Subcutaneous abdominal adipose tissue (tissue), 5 donors: ENCODE results near the gene MYO5C.
A peak's percentile ranks its signal among the peaks of the same experiment; 100 is the strongest.

ENCODE experiments used
- H3K27ac ChIP-seq: one replicate; pipeline ENCODE4 v1.7.0; 2013; ENCODE audit warnings: low read depth, mild to moderate bottlenecking, inconsistent platforms, low read length, moderate library complexity
- H3K27me3 ChIP-seq, 5 donors: one replicate each; pipeline ENCODE4 v1.7.0; 2013; ENCODE audit warnings: low read length in 5 of 5, inconsistent platforms in 1 of 5; ENCODE audit not compliant: control insufficient read depth in 5 of 5, insufficient read depth in 4 of 5
- H3K36me3 ChIP-seq, 5 donors: one replicate each; pipeline ENCODE4 v1.7.0; 2013; ENCODE audit warnings: low read length in 5 of 5; ENCODE audit not compliant: control insufficient read depth in 5 of 5, insufficient read depth in 5 of 5
- H3K4me1 ChIP-seq, 5 donors: one replicate each; pipeline ENCODE4 v1.7.0; 2013; ENCODE audit warnings: low read length in 5 of 5, mild to moderate bottlenecking in 3 of 5, moderate library complexity in 1 of 5; ENCODE audit not compliant: control insufficient read depth in 5 of 5, insufficient read depth in 5 of 5
- H3K4me3 ChIP-seq, 5 donors: one replicate each; pipeline ENCODE4 v1.7.0; 2013; ENCODE audit warnings: low read length in 5 of 5, low read depth in 1 of 5
- H3K9ac ChIP-seq, 5 donors: one replicate each; pipeline ENCODE4 v1.7.0; 2013; ENCODE audit warnings: low read length in 5 of 5, mild to moderate bottlenecking in 4 of 5, moderate library complexity in 3 of 5
- H3K9me3 ChIP-seq, 5 donors: one replicate each; pipeline ENCODE4 v1.7.0; 2013; ENCODE audit warnings: low read length in 5 of 5; ENCODE audit not compliant: control insufficient read depth in 5 of 5
- donor health status: healthy.
- donor health status: healthy.
- donor health status: healthy.
- donor health status: healthy.
- donor health status: healthy.

MYO5C gene

GRCh38 chr15:52238149-52238548 lies 57.5 kb downstream of the MYO5C start:
- Histone ChIP-seq H3K4me1 (peaks cover 2 to 9% (median 8%) of the 10 kb centered on the region in 5 donors), H3K27ac (no peak overlapping the region), H3K9me3 (no peaks in the 10 kb centered on the region), H3K27me3 (no peaks in the 10 kb centered on the region), H3K36me3 (peaks cover 0 to 34% (median 29%) of the 10 kb centered on the region in 5 donors), H3K4me3 (no peak overlapping the region), H3K9ac (no peak overlapping the region)

- Histone ChIP-seq H3K27me3 (no peaks in the 10 kb centered on the region), H3K4me1 (peaks cover 2 to 12% (median 8%) of the 10 kb centered on the region in 5 donors), H3K36me3 (peaks cover 0 to 27% (median 18%) of the 10 kb centered on the region in 5 donors), H3K9ac (no peak overlapping the region), H3K27ac (no peak overlapping the region), H3K4me3 (no peak overlapping the region), H3K9me3 (no peaks in the 10 kb centered on the region)
Observed at GRCh38 chr15:52236013-52236412, 59.6 kb downstream of the MYO5C start.

GRCh38 chr15:52234596-52235541 lies 60.7 kb downstream of the MYO5C start:
- Histone ChIP-seq H3K4me1 (peaks cover 2 to 12% (median 8%) of the 10 kb centered on the region in 5 donors), H3K9ac (no peak overlapping the region), H3K27ac (no peak overlapping the region), H3K9me3 (no peaks in the 10 kb centered on the region), H3K36me3 (peaks cover 0 to 27% (median 18%) of the 10 kb centered on the region in 5 donors), H3K4me3 (no peak overlapping the region), H3K27me3 (no peaks in the 10 kb centered on the region)

- Histone ChIP-seq H3K4me1 (peaks cover 0 to 12% (median 8%) of the 10 kb centered on the region in 5 donors), H3K36me3 (peaks cover 0 to 24% (median 17%) of the 10 kb centered on the region in 5 donors), H3K27ac (peak overlapping the region; percentile 2), H3K9me3 (no peaks in the 10 kb centered on the region), H3K27me3 (no peaks in the 10 kb centered on the region), H3K9ac (peak overlapping the region in 1 of 5 donors; percentile 44), H3K4me3 (peak overlapping the region in 3 of 5 donors; percentile 16 to 22 (median 17))
Observed at GRCh38 chr15:52233405-52233804, 62.2 kb downstream of the MYO5C start.

- H3K27ac ChIP-seq: no peak overlapping the region
Observed at GRCh38 chr15:52232327-52232726, 63.3 kb downstream of the MYO5C start.

GRCh38 chr15:52230073-52230472 lies 65.5 kb downstream of the MYO5C start:
- Histone ChIP-seq H3K36me3 (peaks cover 0 to 19% (median 9%) of the 10 kb centered on the region in 5 donors), H3K27me3 (no peaks in the 10 kb centered on the region), H3K9ac (no peak overlapping the region), H3K4me3 (no peak overlapping the region), H3K27ac (no peak overlapping the region), H3K9me3 (no peaks in the 10 kb centered on the region), H3K4me1 (peaks cover 0 to 12% (median 8%) of the 10 kb centered on the region in 5 donors)

More at GRCh38 chr15:52232327-52232726, 63.3 kb downstream of the MYO5C start:
- Histone ChIP-seq H3K36me3 (peaks cover 0 to 23% (median 14%) of the 10 kb centered on the region in 5 donors), H3K9me3 (no peaks in the 10 kb centered on the region), H3K4me1 (peaks cover 0 to 12% (median 8%) of the 10 kb centered on the region in 5 donors), H3K9ac (no peak overlapping the region), H3K27me3 (no peaks in the 10 kb centered on the region), H3K4me3 (no peak overlapping the region)

- Histone ChIP-seq H3K9me3 (no peaks in the 10 kb centered on the region), H3K27me3 (no peaks in the 10 kb centered on the region), H3K36me3 (peaks cover 0 to 11% (median 8%) of the 10 kb centered on the region in 5 donors), H3K4me3 (no peak overlapping the region), H3K4me1 (peaks cover 0 to 11% (median 8%) of the 10 kb centered on the region in 5 donors), H3K9ac (no peak overlapping the region), H3K27ac (no peak overlapping the region)
Observed at GRCh38 chr15:52228921-52229320, 66.7 kb downstream of the MYO5C start.

GRCh38 chr15:52227456-52227855 lies 68.1 kb downstream of the MYO5C start:
- Histone ChIP-seq H3K36me3 (peaks cover 0 to 17% (median 14%) of the 10 kb centered on the region in 5 donors), H3K9me3 (no peaks in the 10 kb centered on the region), H3K4me1 (peaks cover 0 to 2% (median 0%) of the 10 kb centered on the region in 5 donors), H3K9ac (no peak overlapping the region), H3K4me3 (no peak overlapping the region), H3K27me3 (no peaks in the 10 kb centered on the region), H3K27ac (no peak overlapping the region)

GRCh38 chr15:52225230-52225629 lies 70.4 kb downstream of the MYO5C start:
- no peaks in the 10 kb centered on the region for H3K4me1 ChIP-seq
- no peak overlapping the region for H3K4me3 ChIP-seq
- H3K36me3 ChIP-seq: peaks cover 0 to 25% (median 19%) of the 10 kb centered on the region in 5 donors
- H3K27ac ChIP-seq: no peak overlapping the region
- no peaks in the 10 kb centered on the region for H3K9me3 ChIP-seq
- peaks cover 0 to 4% (median 0%) of the 10 kb centered on the region in 5 donors for H3K27me3 ChIP-seq
- H3K9ac ChIP-seq: no peak overlapping the region

GRCh38 chr15:52224211-52224610 lies 71.4 kb downstream of the MYO5C start:
- Histone ChIP-seq H3K9me3 (no peaks in the 10 kb centered on the region), H3K27me3 (peaks cover 0 to 4% (median 0%) of the 10 kb centered on the region in 5 donors), H3K27ac (no peak overlapping the region), H3K9ac (no peak overlapping the region), H3K4me1 (no peaks in the 10 kb centered on the region), H3K4me3 (no peak overlapping the region), H3K36me3 (peaks cover 0 to 28% (median 21%) of the 10 kb centered on the region in 5 donors)
